ENCODE measurements around the gene DDX10.

The DDX10 gene

DNA sequence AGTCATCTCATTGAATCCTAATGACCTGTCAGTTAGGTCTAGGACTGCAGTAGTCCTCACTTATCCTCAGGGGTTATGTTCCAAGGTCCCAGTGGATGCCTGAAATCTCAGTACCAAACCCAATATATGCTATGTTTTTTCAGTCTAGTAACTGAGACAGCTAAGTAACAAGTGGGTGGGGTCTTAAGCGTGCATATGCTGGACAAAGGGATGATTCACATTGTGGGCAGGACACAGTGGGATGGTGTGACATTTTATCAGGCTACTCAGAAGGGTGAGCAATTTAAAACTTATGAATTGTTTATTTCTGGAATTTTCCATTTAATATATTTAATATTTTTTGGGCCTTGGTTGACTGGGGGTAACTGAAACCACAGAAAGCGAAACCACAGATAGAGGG, 29.0 kb downstream of the DDX10 start:
- Histone ChIP-seq H3K9me3 (ENCODE audit: control insufficient read depth, low read length) (no peaks in the 10 kb centered on the region), H3K36me3 (ENCODE audit: control insufficient read depth, insufficient read depth, low read length, severe bottlenecking) (peaks cover 36% of the 10 kb centered on the region), H3K4me1 (ENCODE audit: control insufficient read depth, insufficient read depth, low read length) (no peaks in the 10 kb centered on the region), H3K9ac (ENCODE audit: low read length) (no peak overlapping the region), H3K4me3 (ENCODE audit: low read length) (no peak overlapping the region), H3K27me3 (replicated peaks; ENCODE audit: control insufficient read depth, insufficient read depth, low read length) (no peaks in the 10 kb centered on the region)
- DNase-seq (ENCODE audit: low read depth), result peak; percentile 16

DNA sequence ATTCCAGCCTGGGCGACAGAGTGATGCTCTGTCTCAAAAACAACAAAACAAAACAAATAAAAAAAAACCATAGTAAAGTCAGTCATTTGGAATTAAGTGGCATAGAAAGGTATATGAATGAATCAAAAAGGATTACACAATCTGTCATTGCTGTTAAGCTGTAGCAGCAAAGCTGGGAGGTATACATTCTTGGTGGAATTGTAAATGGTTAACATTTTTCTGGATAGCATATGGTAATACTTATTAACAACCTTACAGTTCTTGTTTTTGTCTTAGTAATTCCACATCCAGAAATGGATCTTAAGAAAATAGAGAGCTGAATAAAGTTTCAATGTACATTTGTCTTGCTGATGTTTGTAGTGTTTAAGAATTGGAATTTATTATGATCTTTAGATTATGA, 30.0 kb downstream of the DDX10 start:
- Histone ChIP-seq H3K9me3 (ENCODE audit: control insufficient read depth, low read length) (no peaks in the 10 kb centered on the region), H3K36me3 (ENCODE audit: control insufficient read depth, insufficient read depth, low read length, severe bottlenecking) (peaks cover 35% of the 10 kb centered on the region), H3K4me3 (ENCODE audit: low read length) (no peak overlapping the region), H3K4me1 (ENCODE audit: control insufficient read depth, insufficient read depth, low read length) (no peaks in the 10 kb centered on the region), H3K27me3 (replicated peaks; ENCODE audit: control insufficient read depth, insufficient read depth, low read length) (no peaks in the 10 kb centered on the region), H3K9ac (ENCODE audit: low read length) (no peak overlapping the region)
- DNase-seq (ENCODE audit: low read depth), result no peak

DNA sequence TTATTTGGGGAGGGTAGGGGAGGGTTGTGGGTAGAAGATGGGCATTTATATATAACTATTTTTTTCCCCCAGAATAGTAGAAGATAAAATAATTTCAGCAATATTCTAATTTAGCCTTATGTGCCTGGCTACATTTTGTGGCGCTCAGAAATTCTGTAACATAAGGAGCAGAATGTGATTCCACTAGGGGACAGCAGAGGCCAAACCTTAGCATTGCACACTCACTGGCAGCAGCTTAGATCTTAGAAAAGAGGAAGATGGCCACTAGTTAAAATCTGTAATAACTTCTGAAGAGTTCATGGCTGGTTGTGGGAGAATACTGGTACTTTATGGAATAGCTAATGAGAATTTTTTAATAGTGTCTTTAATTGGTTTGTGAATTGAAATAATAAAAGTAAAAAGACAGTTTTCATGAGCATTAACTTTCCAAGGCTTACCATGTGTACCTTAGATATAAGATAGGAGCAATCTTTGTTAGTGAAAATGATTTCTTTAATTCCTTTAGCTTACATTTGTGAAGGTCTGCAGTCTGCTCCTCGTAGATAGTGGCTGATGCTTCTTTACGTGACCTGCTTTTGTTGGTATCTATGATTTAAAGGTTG, 33.1 kb downstream of the DDX10 start:
- Histone ChIP-seq H3K36me3 (ENCODE audit: control insufficient read depth, insufficient read depth, low read length, severe bottlenecking) (peaks cover 27% of the 10 kb centered on the region), H3K9me3 (ENCODE audit: control insufficient read depth, low read length) (no peaks in the 10 kb centered on the region), H3K27me3 (replicated peaks; ENCODE audit: control insufficient read depth, insufficient read depth, low read length) (no peaks in the 10 kb centered on the region), H3K4me1 (ENCODE audit: control insufficient read depth, insufficient read depth, low read length) (no peaks in the 10 kb centered on the region), H3K4me3 (ENCODE audit: low read length) (no peak overlapping the region), H3K9ac (ENCODE audit: low read length) (no peak overlapping the region)
- peak; percentile 88 for DNase-seq (ENCODE audit: low read depth)

DNA sequence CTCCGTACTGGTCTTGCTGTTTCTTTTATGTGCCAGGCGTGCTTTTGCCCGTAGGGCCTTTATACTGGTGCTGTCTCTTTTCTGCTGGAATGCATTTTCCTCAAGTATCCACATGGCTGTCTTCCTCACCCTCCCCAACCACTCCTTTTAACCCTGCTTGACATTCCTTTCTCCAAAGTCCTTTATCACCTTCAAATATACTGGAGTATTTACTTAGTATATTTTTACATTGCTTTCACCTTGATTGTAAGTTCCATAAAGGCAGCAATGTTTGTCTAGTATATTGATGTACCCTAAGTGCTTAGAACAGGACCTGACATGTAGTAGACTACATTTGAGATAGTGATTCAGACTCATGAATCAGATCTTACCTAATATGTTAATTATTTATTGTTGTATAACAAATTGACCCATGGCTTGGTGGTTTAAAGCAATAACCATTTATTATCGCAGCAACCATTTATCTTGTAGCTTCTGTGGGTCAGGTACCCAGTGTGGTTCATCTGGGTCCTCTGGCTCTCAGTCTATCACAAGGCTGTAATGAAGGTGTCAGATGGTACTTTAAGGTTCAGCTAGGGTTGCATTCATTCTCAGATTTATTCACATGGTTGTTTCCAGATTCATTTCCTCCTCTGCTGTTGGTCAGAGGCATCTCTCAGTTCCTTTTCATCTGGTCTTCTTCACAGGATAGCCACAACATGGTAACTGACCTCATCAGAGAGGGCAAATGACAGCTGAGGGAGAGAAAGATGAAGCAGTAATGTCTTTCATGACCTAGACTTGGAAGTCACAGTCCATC, 34.2 kb downstream of the DDX10 start:
- Histone ChIP-seq H3K36me3 (ENCODE audit: control insufficient read depth, insufficient read depth, low read length, severe bottlenecking) (peaks cover 21% of the 10 kb centered on the region), H3K27me3 (replicated peaks; ENCODE audit: control insufficient read depth, insufficient read depth, low read length) (no peaks in the 10 kb centered on the region), H3K9me3 (ENCODE audit: control insufficient read depth, low read length) (no peaks in the 10 kb centered on the region), H3K4me1 (ENCODE audit: control insufficient read depth, insufficient read depth, low read length) (no peaks in the 10 kb centered on the region), H3K9ac (ENCODE audit: low read length) (no peak overlapping the region), H3K4me3 (ENCODE audit: low read length) (no peak overlapping the region)
- no peak for DNase-seq (ENCODE audit: low read depth)

DNA sequence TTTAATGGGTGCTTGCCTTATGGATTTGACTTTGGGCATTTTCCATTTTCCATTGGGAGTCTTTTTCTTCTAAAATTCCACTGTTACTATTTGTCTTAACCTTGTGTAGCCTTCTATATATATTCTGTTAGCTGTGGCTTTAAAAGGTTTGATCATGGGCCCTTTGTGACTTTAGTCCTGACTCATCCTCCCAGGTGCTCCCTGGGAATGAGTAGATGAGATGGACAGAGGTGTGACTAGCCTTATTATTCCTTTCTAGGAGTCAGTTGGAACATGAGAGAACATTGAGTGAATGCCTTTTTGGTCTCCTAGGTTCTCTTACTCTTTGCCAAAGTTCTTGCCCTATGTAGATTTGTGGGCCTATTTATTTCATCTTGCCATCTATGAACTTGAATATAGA, 39.0 kb downstream of the DDX10 start:
- no peak for DNase-seq (ENCODE audit: low read depth)
- no peaks in the 10 kb centered on the region for H3K27me3 ChIP-seq (replicated peaks; ENCODE audit: control insufficient read depth, insufficient read depth, low read length)
- no peaks in the 10 kb centered on the region for H3K4me1 ChIP-seq (ENCODE audit: control insufficient read depth, insufficient read depth, low read length)
- H3K9ac ChIP-seq (ENCODE audit: low read length), result no peak overlapping the region
- peaks cover 14% of the 10 kb centered on the region for H3K9me3 ChIP-seq (ENCODE audit: control insufficient read depth, low read length)
- peaks cover 46% of the 10 kb centered on the region for H3K36me3 ChIP-seq (ENCODE audit: control insufficient read depth, insufficient read depth, low read length, severe bottlenecking)
- H3K4me3 ChIP-seq (ENCODE audit: low read length), result no peak overlapping the region

DNA sequence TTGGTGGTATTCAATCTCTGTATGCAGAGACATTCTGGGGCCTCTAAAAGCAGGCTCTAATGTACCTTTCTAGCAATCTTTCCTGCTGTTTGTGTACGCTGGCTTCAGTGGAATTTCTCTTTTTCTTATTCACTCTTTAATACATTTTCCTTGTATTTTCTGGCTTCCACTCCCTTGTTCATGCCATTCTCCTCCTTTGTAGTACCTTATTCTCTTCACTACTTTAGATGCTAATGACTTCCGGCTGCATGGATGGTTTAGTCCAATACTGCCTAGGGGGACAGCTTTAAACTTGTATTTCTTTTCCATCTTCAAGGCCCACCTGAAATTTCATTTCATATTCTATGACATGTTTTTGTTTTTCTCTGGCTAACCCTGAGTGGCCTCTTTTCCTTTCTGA, 40.2 kb downstream of the DDX10 start:
- H3K9ac ChIP-seq (ENCODE audit: low read length), result no peak overlapping the region
- no peak for DNase-seq (ENCODE audit: low read depth)
- no peaks in the 10 kb centered on the region for H3K27me3 ChIP-seq (replicated peaks; ENCODE audit: control insufficient read depth, insufficient read depth, low read length)
- H3K4me3 ChIP-seq (ENCODE audit: low read length), result no peak overlapping the region
- peaks cover 50% of the 10 kb centered on the region for H3K36me3 ChIP-seq (ENCODE audit: control insufficient read depth, insufficient read depth, low read length, severe bottlenecking)
- H3K4me1 ChIP-seq (ENCODE audit: control insufficient read depth, insufficient read depth, low read length), result no peaks in the 10 kb centered on the region
- H3K9me3 ChIP-seq (ENCODE audit: control insufficient read depth, low read length), result peaks cover 25% of the 10 kb centered on the region

DNA sequence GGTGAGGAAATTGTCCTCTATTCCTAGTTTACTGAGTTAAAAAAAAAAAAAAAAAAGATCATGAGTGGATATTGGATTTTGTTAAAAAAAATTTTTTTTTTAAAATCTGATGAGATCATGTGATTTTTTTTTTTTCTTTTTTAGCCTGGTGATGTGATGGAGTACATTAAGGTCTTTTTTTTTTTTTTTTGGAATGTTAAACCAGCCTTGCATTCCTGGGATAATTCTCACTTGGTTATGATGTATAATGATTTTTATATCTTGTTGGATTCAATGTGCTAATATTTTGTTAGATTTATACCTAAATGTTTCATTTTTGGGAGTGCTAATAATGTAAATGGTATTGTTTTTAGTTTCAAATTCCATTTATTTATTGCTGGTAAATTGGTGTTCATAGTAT, 43.3 kb downstream of the DDX10 start:
- Histone ChIP-seq H3K27me3 (replicated peaks; ENCODE audit: control insufficient read depth, insufficient read depth, low read length) (no peaks in the 10 kb centered on the region), H3K36me3 (ENCODE audit: control insufficient read depth, insufficient read depth, low read length, severe bottlenecking) (peaks cover 63% of the 10 kb centered on the region), H3K9me3 (ENCODE audit: control insufficient read depth, low read length) (peaks cover 48% of the 10 kb centered on the region)

DNA sequence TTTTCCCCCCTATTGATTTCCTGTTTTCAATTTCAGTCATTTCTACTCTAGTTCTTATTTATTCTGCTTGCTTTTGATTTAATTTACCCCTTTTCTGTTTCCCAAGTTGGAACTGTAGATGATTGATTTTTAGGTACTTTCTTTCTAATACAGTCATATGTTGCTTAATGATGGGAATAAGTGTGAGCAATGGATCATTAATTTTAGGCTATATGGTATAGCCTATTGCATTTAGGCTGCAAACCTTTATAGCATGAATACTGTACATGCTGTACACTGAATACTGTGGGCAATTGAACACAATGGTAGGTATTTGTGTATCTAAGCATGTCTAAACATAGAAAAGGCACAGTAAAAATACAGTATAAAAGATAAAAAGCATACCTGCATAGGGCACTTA, 44.9 kb downstream of the DDX10 start:
- no peak for DNase-seq (ENCODE audit: low read depth)
- no peaks in the 10 kb centered on the region for H3K4me1 ChIP-seq (ENCODE audit: control insufficient read depth, insufficient read depth, low read length)
- no peaks in the 10 kb centered on the region for H3K27me3 ChIP-seq (replicated peaks; ENCODE audit: control insufficient read depth, insufficient read depth, low read length)
- H3K9me3 ChIP-seq (ENCODE audit: control insufficient read depth, low read length), result peaks cover 49% of the 10 kb centered on the region
- H3K9ac ChIP-seq (ENCODE audit: low read length), result no peak overlapping the region
- peaks cover 61% of the 10 kb centered on the region for H3K36me3 ChIP-seq (ENCODE audit: control insufficient read depth, insufficient read depth, low read length, severe bottlenecking)
- H3K4me3 ChIP-seq (ENCODE audit: low read length), result no peak overlapping the region

More for the DNA sequence above, 43.3 kb downstream of the DDX10 start:
- H3K9ac ChIP-seq (ENCODE audit: low read length), result no peak overlapping the region
- no peak for DNase-seq (ENCODE audit: low read depth)
- no peaks in the 10 kb centered on the region for H3K4me1 ChIP-seq (ENCODE audit: control insufficient read depth, insufficient read depth, low read length)
- no peak overlapping the region for H3K4me3 ChIP-seq (ENCODE audit: low read length)

DNA sequence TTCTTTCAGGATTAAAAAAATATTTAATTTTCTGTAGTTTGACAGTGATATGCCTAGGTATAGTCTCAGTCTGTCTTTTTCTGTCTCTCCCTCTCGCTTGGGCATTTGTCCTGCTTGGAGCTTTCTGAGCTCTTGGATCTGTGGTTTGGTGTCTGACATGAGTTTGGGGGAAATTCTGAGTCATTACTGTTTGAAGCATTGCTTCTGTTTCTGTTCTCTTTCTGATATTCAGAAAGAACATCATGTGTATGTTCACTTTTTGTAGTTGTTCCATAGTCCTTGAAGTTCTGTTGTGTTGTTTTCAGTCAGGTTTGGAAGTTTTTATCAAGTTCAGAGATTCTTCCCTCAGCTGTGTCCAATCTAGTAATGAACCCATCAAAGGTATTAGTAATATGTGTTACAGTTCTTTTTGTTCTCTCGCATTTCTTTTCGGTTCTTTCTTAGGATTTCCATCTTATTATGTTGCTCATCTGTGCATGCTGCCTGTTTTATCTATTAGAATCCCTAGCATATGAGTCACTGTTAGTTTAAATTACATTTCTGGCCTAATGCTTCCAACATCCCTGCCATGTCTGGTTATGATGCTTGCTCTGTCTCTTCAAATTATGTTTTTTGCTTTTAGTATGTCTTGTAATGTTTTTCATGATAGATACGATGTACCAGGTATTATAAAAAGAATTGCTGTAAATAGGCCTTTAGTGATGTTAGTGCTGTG, 48.4 kb downstream of the DDX10 start:
- Histone ChIP-seq H3K27me3 (replicated peaks; ENCODE audit: control insufficient read depth, insufficient read depth, low read length) (no peaks in the 10 kb centered on the region), H3K4me3 (ENCODE audit: low read length) (no peak overlapping the region), H3K36me3 (ENCODE audit: control insufficient read depth, insufficient read depth, low read length, severe bottlenecking) (peaks cover 36% of the 10 kb centered on the region), H3K9me3 (ENCODE audit: control insufficient read depth, low read length) (peaks cover 41% of the 10 kb centered on the region), H3K9ac (ENCODE audit: low read length) (no peak overlapping the region), H3K4me1 (ENCODE audit: control insufficient read depth, insufficient read depth, low read length) (no peaks in the 10 kb centered on the region)
- peak; percentile 13 for DNase-seq (ENCODE audit: low read depth)

DNA sequence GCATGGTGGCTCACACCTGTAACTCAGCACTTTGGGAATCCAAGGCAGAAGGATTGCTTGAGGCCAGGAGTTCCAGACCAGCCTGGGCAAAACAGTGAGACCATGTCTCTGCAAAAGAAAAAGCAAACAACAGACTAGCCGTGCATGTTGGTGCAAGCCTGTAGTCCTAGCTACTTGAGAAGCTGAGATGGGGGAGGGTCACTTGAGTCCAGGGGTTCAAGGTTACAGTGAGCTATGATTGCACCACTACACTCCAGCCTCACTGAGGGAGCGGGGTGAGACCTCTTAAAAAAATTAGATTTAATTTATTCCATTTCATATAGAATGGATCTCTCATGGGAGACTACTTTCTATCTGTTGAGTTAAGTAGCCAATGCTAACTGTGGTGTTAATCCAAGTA, 50.4 kb downstream of the DDX10 start:
- DNase-seq (ENCODE audit: low read depth), result no peak
- H3K27me3 ChIP-seq (replicated peaks; ENCODE audit: control insufficient read depth, insufficient read depth, low read length), result no peaks in the 10 kb centered on the region
- H3K9ac ChIP-seq (ENCODE audit: low read length), result no peak overlapping the region
- no peaks in the 10 kb centered on the region for H3K4me1 ChIP-seq (ENCODE audit: control insufficient read depth, insufficient read depth, low read length)
- H3K9me3 ChIP-seq (ENCODE audit: control insufficient read depth, low read length), result peaks cover 23% of the 10 kb centered on the region
- no peak overlapping the region for H3K4me3 ChIP-seq (ENCODE audit: low read length)
- peaks cover 23% of the 10 kb centered on the region for H3K36me3 ChIP-seq (ENCODE audit: control insufficient read depth, insufficient read depth, low read length, severe bottlenecking)

DNA sequence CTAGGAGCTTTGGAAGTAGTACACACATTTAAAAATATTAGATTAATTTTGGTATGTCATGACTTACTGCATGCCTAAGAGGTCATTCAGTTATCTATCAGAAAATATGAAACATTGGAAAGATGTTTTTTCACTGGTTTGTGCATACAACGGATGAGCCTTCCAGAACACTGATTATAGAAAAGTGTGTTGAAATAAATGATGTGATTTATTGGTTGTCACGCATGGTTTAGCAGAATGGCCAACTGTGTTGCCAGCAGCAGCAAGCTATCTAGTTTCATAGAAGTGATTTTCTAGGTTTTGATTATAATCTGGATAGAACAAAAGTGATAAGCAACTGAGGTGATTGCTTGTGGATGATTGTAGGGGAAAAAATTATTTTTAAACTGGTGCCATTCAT, 53.6 kb downstream of the DDX10 start:
- peak; percentile 27 for DNase-seq (ENCODE audit: low read depth)
- peaks cover 27% of the 10 kb centered on the region for H3K36me3 ChIP-seq (ENCODE audit: control insufficient read depth, insufficient read depth, low read length, severe bottlenecking)
- no peaks in the 10 kb centered on the region for H3K4me1 ChIP-seq (ENCODE audit: control insufficient read depth, insufficient read depth, low read length)
- no peaks in the 10 kb centered on the region for H3K9me3 ChIP-seq (ENCODE audit: control insufficient read depth, low read length)
- no peak overlapping the region for H3K4me3 ChIP-seq (ENCODE audit: low read length)
- no peaks in the 10 kb centered on the region for H3K27me3 ChIP-seq (replicated peaks; ENCODE audit: control insufficient read depth, insufficient read depth, low read length)
- H3K9ac ChIP-seq (ENCODE audit: low read length), result no peak overlapping the region

Data from adipocyte (in vitro differentiated cells).